GM18861 (cell line): ENCODE results near the gene ATP13A3.
"Not testable (repeated sequence)": the region's sequence is repeated elsewhere in the genome, so short reads cannot be mapped to it uniquely, and the experiment has no call there.

ENCODE experiments used
- ATAC-seq: cut with Tn5 transposase; IDR thresholded peaks from one replicate; pipeline ENCODE4 v1.9.1; 2021; ENCODE audit not compliant: unreplicated experiment

ATP13A3 gene

DNA sequence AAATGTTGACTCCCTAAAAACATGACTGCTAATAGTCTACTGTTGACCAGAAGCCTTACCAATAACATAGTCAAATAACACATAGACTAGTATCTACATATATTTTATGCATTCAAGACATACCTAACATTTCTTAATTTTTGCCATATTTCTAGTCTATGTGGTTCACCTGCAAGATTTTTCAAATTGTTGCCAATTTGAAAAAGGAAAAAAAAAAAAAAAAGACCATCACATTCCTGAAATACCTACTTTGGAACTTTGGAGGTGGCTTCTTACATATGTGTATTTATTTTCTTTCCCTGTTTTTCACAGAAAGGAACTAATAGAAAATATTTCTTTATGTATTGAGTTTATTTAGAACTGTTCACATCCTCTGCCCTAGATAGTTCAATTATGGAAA, 13.4 kb upstream of the ATP13A3 start:
- ATAC-seq, result no peak

DNA sequence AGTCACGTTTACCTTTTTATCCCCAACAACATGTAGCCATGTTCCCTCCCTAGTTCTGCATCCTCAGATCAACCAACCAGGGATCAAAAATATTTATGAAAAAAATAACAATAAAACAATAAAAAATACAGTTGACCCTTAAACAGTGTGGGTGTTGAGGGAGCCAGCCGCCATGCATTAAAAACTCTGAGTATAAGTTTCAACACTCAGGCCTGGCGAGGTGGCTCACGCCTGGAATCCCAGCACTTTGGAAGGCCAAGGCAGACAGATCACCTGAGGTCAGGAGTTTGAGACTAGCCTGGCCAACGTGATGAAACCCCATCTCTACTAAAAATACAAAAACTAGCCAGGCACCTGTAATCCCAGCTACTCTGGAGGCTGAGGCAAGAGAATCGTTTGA, 12.7 kb upstream of the ATP13A3 start:
- not testable (repeated sequence) for ATAC-seq

DNA sequence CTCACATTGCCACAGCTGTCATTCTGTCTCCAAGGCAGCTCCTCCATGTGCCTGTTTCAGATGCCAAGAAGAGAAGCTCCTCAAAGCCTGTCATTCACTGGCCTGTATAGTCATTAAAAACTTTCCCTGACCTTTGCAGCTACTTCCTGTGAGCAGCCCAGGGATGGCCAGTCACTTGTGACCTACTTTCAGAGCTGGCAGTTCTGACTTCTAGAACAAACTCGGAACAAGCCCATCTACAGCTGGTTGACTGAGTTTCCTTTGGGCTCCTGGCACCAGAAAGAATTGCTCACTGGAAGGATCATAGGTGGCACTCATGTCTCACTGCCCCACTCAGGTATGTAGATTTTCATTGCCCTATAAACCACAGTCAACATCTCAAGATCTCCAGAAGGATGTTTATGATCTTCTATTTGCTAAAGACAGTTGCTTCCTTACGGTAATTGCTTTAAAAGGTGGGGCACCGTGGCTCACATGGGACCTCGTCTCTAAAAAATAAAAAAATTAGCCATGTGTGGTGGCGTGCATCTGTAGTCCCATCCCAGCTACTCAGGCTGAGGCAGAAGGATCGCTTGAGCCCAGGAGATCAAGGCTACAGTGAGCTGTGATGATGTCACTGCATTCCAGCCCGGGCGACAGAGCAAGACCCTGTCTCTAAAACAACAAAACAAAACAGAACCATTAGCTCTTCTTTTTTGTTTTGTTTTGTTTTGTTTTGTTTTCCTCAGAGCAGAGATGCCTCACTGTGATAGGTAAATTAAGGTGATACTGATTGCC, 11.2 kb upstream of the ATP13A3 start:
- no peak for ATAC-seq

DNA sequence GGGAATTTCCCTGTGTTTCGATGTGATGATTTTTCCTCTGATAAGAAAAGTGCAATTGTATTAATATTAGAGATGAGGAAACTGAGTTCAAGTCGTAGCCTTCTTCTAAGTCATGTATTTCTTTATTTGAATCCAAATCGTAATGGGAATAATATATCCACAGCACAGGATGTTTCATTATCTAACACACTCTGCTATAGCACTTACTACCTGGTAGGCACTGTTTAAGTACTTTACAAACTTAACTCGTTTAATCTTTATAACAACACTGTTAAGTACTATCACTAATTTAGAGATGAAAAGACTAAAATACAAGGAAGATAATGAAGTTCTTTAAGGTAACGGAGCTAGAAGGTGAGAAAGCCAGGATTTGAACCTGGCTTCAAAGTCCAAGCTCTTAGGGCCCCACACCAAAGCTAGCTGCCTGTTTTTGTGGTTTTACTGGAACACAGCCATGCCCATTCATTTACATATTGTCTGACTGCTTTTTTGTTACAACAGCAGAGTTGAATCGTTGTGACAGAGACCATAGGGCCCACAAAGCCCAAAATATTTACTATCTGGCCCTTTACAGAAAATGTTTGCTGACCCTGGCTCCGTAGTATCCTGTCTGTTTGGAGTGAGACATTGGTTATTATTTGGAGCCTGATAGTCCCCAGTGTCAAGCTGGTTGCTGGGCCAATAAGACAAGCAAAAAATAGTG, 9.6 kb upstream of the ATP13A3 start:
- peak; percentile 55 for ATAC-seq

DNA sequence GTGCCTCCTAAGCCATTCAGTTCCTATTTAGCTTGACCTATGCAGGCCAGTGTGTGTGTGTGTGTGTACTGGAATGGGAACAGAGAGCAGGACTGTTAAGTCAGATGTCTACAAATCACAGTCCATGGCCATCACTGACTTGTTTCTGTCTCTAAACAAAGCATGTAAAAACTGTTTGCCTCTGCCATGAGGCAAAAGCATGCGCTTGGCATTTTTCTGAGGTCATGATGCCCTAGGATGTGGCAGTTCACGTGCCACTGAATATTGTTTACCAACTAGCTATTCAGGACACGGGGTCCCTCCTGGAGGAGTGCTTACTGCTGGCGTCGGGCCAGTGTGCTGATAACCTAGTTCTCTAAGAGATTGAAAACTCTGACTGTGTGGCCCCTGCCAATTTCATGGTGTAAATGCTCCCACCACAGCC, 8.2 kb upstream of the ATP13A3 start:
- no peak for ATAC-seq

DNA sequence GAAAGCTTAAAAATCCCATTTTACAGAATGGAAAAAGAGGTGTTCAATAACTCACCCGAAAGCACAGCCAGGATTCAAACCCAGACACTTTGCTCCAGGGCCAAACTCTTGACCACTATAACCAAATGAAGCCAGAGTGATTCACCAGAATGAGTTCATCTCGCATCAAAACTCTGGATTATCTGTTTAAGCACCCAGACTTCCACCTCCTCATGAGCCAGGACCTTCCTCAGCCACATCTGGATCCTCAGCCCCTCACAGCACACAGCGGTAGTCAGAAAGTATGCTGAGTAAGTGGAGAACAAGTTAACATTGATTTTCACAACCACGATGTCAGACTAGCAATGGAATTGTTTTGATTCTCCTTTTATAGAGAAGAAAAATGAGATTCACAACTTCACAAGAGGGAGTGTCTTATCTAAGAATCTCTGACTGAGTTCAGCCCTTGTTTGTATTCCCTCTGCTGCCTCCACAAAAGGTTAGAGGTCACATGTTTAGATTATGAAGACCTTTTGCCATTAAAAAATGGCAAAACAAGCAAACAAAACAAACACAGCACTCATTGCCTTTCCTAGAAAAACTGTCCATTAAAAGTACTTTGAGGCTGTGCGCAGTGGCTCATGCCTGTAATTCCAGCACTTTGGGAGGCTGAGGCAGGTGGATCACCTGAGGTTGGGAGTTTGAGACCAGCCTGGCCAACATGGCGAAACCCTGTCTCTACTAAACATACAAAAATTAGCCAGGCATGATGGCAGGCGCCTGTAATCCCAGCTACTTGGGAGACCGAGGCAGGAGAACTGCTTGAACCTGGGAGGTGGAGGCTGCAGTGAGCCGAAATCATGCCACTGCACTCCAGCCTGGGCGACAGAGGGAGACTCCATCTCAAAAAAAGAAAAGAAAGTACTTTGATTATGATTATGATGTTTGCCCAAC, 7.5 kb upstream of the ATP13A3 start:
- ATAC-seq, result not testable (repeated sequence)

DNA sequence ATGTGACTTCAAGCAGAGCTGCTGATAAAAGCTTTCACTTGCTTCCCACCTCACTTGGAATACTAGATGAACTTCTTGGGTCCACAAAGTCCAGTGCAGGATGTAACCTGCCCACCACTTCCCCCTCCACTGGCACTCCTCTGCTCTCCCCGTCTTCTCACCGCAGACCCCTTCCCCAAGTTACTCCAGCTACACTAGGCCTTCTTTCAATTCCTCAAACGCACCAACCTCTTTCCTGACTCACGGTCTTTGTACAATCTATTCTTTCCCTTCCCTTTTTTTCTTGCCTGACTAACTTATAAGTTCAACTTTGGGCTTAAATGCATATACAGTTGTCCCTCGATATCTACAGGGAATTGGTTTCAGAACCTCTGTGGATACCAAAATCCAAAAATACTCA, 5.2 kb upstream of the ATP13A3 start:
- no peak for ATAC-seq

DNA sequence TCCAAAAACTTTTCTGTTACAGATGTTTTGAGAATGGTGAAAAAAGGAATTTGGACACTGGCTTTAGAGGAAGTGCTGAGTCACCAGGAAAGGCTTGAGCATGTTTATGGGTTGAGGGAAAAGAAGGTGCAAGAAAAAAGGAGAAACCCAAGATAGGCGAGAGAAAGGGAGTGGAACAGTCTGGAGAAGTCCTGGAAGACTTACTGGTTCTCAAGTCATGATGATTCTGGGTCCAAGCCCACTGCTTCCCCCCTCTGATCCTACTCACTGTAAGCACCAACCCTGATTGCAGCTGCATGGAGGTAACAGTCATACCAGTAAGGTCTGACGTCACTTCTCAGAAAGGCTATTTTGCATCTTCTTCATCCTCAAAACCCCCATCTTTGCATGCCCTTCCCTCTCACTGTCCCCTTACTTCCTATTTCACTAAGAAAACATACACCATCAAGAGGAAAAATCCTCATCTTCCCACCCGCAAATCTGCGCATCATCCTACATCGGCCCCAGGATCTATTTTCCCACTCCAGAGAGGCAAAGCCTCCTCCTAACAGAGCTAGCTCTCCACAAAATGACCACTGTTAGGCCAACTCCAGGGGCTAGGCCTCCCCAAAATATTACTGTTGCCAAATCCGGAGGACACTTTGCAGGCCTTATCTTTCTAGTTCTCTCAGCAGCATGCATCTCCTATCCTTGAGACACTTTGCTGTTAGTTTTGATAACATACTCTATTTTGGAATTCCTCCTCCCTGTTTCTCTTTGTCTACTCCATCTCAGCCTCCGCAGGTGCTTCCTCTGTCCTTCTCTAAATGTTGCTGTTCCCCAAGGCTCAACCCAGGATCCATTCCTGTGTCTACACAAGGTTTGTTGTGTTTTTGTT, 3.2 kb upstream of the ATP13A3 start:
- ATAC-seq, result peak; percentile 37

DNA sequence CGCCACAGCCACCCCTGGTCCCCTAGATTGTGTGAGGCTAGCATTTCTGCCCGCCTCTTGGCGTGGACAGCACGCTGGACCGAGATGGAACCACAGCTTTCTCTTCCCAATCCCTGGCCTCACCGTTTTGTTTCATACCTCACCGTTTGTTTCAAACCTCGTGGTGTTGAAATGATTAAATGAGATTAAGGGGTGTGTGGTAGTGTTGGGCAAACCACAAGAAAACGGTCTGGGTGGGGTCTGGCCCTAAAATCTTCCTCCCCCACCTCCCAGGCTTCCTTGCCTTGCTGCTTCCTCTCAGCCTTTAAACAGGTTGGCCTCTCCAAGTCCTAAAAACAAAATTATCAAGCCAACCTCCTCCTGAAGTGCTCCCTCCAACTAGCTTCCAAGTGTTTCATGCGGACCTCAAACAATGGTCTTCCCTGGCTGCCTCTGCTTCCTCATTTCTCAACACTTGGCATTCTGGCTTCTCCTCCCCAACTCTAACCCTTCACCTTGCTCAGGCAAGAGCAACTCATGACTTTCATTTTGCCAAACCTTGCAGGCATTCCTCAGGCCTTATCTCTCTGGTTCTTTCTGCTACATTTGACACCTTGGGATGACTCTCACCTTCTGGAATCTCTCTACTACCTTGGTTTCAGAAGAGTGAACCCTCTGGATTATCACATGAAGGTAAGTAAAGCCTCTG, 1.4 kb upstream of the ATP13A3 start:
- no peak for ATAC-seq

DNA sequence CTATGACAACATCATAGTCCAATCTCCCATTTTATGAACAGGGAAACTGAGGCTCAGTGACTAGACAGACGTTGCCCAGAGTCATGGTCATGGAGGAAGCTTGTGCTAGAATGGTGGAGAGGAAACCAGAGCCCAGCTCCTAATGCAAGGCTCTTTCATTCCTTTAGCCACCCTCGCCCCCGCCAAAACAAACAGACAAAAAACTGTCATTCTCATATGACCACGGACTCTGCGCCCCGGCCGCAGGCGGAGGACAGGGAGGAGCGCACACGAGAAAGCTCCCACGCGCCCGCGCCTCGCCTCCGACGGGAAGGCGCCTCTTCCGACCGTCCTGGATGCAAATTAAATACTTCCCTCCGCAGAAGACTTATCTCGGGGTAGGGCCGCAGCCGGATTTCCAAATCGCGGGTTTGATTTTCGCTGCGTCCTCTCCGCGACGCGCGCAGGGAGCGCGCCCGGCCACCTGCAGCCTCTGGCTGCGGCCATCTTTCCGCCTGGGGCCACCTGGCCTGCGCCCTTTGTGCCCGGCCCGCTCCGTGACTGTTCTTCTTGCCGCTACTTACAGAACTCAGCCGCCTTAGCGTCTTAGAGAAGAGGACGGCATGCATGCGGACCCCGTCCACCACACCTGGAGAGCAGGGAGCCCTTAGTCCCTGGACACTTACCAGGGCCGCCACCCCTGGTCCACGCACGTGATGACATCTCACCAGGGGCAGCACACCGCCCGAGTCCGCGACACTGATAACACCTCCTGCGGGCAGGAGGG, 670 bp upstream of the ATP13A3 start:
- ATAC-seq, result peak; percentile 17

DNA sequence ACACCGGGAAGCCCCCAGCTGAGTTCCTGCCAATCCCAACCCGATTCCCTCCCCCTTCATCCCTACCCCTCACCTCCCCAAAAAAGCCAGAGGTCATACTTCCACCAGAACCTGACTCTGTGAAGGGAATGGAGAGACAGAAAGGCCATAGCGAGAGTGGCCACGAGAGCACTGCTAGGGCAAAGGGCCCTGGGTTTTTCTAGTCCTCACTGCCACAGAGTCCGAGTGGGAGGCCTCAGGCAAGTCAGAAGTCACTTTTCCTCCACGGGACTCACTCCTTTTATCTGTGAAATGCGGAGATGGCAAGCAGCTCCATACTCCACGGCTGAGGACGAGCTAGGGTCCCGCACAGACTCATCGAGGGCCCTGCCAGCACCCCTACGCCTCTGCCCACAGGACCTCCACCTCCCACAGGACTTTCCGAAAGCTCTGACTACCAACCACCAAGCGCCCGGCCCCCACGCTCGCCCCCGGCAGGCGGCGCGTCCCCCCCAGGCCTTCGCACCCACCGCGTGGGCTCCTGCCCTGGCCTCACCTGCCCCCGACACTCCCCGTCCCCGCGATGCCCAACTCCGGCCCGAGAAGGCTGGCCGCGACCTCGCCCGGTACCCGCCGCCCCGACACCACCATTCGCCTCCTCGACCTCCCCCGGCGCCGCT, 792 bp downstream of the ATP13A3 start:
- ATAC-seq, result no peak

DNA sequence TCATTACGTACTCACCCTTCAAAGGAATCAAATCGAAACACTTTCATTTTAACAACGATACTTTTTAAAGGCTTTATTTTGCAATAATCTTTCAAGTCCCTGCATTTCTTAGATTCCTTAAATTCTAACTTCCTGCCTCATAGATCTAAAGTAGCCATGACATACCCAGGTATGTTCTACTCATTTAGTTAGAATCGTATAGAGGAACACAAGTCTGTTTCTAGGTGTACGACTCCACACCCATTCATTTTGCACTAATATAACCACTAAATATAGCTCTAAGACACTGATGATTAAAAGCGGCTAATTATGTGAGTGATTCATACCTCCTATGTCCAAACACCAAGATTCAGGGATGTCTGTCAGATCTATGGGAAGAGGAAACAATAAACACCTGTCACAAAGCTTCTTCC, 1.3 kb downstream of the ATP13A3 start:
- ATAC-seq, result no peak

DNA sequence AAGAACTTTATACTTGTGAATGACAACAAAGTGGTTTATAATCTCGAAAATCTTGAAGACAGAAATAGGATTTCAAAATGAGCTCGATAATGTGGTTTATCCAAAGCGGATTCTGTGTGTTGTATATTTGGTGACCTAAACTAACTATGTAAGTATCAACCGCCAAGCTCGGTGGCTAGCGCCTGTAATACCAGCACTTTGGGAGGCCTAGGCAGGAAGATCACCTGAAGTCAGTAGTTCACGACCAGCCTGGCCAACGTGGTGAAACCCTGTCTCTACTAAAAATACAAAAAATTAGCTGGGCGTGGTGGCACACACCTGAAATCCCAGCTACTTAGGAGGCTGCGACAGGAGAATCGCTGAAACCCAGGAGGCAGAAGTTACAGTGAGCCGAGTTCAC, 2.2 kb downstream of the ATP13A3 start:
- ATAC-seq, result no peak

DNA sequence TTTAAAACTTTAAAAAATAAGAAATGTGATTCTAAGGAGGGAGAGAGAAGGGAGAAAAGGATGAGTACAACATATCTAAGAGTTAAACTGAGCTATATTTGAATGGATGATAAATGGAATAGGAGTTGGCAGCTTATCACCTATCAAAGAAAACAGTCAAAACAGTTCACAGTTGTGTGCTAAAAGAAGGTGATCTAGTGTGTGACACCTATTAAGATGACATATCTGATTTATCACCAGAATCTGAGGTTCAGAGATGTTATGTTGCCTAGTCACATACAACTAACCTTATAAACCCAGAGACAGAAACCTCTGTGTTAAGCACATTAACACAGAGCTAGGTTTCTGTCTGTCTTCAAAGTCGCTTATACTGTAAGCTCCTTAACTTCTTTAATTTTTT, 3.0 kb downstream of the ATP13A3 start:
- ATAC-seq, result no peak

DNA sequence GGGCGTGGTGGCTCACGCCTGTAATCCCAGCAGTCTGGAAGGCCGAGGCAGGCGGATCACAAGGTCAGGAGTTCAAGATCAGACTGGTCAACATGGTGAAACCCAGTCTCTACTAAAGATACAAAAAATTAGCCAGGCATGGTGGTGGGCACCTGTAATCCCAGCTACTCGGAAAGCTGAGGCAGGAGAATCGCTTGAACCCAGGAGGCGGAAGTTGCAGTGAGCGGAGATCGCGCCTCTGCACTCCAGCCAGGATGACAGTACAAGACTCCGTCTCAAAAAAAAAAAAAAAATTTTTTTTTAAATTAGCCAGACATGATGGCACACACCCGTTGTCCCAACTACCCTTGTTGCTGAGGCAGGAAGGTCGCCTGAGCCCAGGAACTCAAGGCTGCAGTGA, 4.0 kb downstream of the ATP13A3 start:
- not testable (repeated sequence) for ATAC-seq

DNA sequence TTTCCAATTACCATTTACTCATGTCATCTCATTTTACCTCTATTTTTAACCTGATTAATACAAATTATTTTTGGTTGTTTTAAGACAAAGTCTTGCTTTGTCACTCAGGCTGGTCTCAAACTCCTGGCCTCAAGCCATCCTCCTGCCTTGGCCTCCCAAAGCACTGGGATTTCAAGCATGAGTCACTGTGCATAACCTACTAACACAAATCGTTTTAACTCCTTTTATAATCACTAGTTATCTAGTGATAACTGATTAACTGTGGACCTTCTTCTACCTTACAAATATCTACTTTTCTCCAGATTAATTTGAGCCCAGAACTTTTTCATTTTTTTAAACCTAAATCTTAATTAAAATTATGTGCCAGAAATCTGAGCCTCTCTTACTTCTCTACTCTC, 4.6 kb downstream of the ATP13A3 start:
- ATAC-seq, result no peak

DNA sequence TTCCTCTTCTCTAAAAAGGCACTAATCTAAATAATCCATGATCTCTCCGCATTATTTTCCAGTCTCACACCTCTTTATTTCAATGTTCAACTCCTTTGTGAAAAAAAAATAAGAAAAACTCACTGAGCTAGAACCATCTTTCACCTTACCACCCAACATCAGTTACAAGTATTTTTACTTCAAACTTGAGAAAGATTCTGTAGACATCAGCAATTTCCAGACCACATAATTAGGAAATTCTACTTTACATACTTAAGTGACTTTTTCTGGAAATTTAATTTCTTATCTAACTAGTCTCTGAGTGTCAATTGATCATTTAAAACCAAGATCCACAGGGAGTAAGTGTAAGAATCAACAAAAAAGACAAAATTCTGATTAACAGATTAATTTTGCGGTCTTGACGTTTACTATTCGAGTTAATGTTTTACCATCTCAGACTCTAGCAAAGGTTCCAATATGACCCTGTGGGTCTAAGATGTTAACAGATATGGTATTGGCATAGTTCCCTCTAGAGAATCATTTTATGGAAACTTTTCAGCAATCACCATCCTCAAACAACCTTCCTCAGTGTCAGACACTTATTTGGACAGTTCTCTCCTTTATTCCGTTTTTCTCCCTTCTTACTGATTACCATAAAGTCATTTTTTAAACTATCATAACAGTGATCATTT, 5.1 kb downstream of the ATP13A3 start:
- no peak for ATAC-seq

DNA sequence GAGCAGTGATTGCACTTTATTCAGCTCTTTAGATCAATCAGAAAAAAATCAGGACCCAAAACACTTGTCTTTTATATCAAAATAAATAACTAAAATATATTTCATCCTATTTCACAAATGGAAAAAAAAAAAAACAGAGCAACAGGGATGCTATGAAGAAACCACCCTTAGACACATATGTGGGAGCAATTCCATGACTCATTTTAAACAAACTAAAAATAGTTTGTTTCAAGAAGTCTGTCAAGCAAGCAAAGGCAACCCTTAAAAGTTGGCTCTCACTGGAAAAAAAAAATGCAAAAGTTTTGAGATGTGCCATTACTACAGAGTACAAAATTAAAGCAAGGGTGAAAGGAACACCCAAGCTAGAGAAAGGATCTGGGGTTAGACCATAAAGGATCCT, 5.7 kb downstream of the ATP13A3 start:
- ATAC-seq, result no peak
